NCI-H774 (cell line): ENCODE results near the gene OTOP2.

Source experiments
- DNase-seq: peaks from one replicate; lab custom pipeline; 2025; lab: John Stamatoyannopoulos, UW

Gene OTOP2

GRCh38 chr17:74923538-74924249 lies 379 bp upstream of the OTOP2 start:
- peak; percentile 70 for DNase-seq

- DNase-seq = no peak
Measured at GRCh38 chr17:74925242-74925641, 1.2 kb downstream of the OTOP2 start.

- DNase-seq = no peak
Measured at GRCh38 chr17:74928786-74929185, 4.7 kb downstream of the OTOP2 start.

- no peak for DNase-seq
Measured at GRCh38 chr17:74930535-74931036, 6.5 kb downstream of the OTOP2 start.

GRCh38 chr17:74935048-74935447 lies 11.0 kb downstream of the OTOP2 start:
- DNase-seq = no peak

GRCh38 chr17:74935585-74936469 lies 11.8 kb downstream of the OTOP2 start, which contains the start of gene OTOP3:
Gene OTOP3, plus strand, starts transcription at chr17:74935898. Its CDS starts 24 bp downstream, at chr17:74935922.
- DNase-seq = peak; percentile 72

GRCh38 chr17:74936470-74936799 lies 12.4 kb downstream of the OTOP2 start:
- DNase-seq = no peak

GRCh38 chr17:74937064-74938051 lies 13.3 kb downstream of the OTOP2 start:
- no peak for DNase-seq

GRCh38 chr17:74938194-74938950 lies 14.3 kb downstream of the OTOP2 start:
- DNase-seq = no peak

GRCh38 chr17:74939534-74939933 lies 15.5 kb downstream of the OTOP2 start:
- DNase-seq = no peak

- no peak for DNase-seq
Measured at GRCh38 chr17:74941128-74941725, 17.2 kb downstream of the OTOP2 start.

GRCh38 chr17:74943808-74944522 lies 19.9 kb downstream of the OTOP2 start:
- no peak for DNase-seq

- no peak for DNase-seq
Measured at GRCh38 chr17:74945543-74945942, 21.5 kb downstream of the OTOP2 start.

GRCh38 chr17:74946641-74947040 lies 22.6 kb downstream of the OTOP2 start:
- no peak for DNase-seq

GRCh38 chr17:74947041-74947754 lies 23.1 kb downstream of the OTOP2 start:
- no peak for DNase-seq

- peak; percentile 90 for DNase-seq
Measured at GRCh38 chr17:74949455-74950115, 25.5 kb downstream of the OTOP2 start.

- peak; percentile 95 for DNase-seq
Measured at GRCh38 chr17:74950207-74950606, 26.1 kb downstream of the OTOP2 start.

GRCh38 chr17:74951065-74951464 lies 27.0 kb downstream of the OTOP2 start:
- no peak for DNase-seq
